Activated naive CD4-positive, alpha-beta T cell treated with anti-CD3 and anti-CD28 coated beads, Interleukin-2, amount 50 U/mL, for 24 hours (primary cell): ENCODE data around the gene NES.

ENCODE experiments used
- H3K27ac Mint-ChIP-seq: one replicate; pipeline ENCODE4 v1.8.0; 2021; ENCODE audit warnings: mild to moderate bottlenecking, mixed read lengths
- H3K27me3 Mint-ChIP-seq: one replicate; pipeline ENCODE4 v1.8.0; 2021; ENCODE audit warnings: mixed read lengths
- H3K36me3 Mint-ChIP-seq: one replicate; pipeline ENCODE4 v1.8.0; 2021; ENCODE audit warnings: mixed read lengths
- H3K4me1 Mint-ChIP-seq: one replicate; pipeline ENCODE4 v1.8.0; 2021; ENCODE audit warnings: mixed read lengths
- H3K4me3 Mint-ChIP-seq: one replicate; pipeline ENCODE4 v1.8.0; 2021; ENCODE audit warnings: mild to moderate bottlenecking, mixed read lengths
- H3K9me3 Mint-ChIP-seq: one replicate; pipeline ENCODE4 v1.8.0; 2021; ENCODE audit warnings: mixed read lengths

Gene NES

GRCh38 chr1:156676114-156676819 is 940 bp downstream of the NES start:
- H3K27ac Mint-ChIP-seq = no peak overlapping the region
- peaks cover 29% of the 10 kb centered on the region for H3K27me3 Mint-ChIP-seq
- peaks cover 13% of the 10 kb centered on the region for H3K4me1 Mint-ChIP-seq
- H3K36me3 Mint-ChIP-seq = no peaks in the 10 kb centered on the region
- H3K4me3 Mint-ChIP-seq = no peak overlapping the region
- H3K9me3 Mint-ChIP-seq = no peaks in the 10 kb centered on the region

DNA sequence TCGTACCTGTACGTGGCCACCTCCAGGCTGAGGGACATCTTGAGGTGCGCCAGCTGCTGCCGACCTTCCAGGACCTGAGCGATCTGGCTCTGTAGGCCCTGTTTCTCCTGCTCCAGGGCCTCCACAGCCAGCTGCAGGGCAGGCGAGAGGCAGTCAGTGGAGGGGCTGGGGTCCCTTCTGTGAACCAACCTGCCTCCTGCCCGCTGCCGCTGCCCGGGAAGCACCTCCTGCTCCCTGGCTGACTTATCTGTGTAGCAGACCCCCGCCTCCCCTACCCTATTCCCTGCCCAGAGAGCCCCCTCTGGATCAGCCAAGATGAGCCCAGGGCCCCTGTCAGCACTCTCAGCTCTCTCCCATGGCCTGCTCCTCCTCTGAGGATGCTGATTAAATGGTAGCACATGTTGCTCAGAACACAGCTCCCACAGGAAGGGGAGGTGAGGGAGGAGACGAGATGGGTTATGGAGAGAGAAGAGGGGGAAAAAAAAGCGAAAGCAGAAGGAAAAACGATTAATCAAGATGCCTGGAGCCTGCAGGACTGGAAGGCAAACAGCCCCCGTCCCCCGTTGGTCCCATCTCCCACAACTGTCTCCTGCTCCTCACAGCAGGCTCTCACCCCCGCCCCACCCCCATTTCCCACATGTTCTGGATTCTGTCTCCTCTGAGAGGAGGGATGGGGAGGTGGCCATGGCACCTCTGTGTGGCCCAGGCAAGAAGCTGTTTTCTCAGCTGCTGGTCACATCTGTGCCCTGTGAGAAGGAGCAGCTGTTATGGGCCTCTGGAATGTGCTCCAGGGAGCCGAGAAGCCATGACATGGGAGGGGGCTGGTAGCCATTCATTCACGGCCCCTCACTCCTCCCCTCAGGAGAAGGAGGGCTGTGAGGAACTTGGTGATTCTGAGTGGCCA is 1.7 kb downstream of the NES start:
- H3K36me3 Mint-ChIP-seq = no peaks in the 10 kb centered on the region
- no peaks in the 10 kb centered on the region for H3K9me3 Mint-ChIP-seq
- H3K27me3 Mint-ChIP-seq = peaks cover 26% of the 10 kb centered on the region
- H3K27ac Mint-ChIP-seq = no peak overlapping the region
- H3K4me1 Mint-ChIP-seq = peaks cover 13% of the 10 kb centered on the region
- no peak overlapping the region for H3K4me3 Mint-ChIP-seq

- H3K4me1 Mint-ChIP-seq = peaks cover 13% of the 10 kb centered on the region
- no peak overlapping the region for H3K4me3 Mint-ChIP-seq
- H3K27me3 Mint-ChIP-seq = peaks cover 16% of the 10 kb centered on the region
- H3K9me3 Mint-ChIP-seq = no peaks in the 10 kb centered on the region
- peak overlapping the region; percentile 23 for H3K27ac Mint-ChIP-seq
- H3K36me3 Mint-ChIP-seq = no peaks in the 10 kb centered on the region
These were observed 3.7 kb downstream of the NES start for GRCh38 chr1:156673387-156674121.

DNA sequence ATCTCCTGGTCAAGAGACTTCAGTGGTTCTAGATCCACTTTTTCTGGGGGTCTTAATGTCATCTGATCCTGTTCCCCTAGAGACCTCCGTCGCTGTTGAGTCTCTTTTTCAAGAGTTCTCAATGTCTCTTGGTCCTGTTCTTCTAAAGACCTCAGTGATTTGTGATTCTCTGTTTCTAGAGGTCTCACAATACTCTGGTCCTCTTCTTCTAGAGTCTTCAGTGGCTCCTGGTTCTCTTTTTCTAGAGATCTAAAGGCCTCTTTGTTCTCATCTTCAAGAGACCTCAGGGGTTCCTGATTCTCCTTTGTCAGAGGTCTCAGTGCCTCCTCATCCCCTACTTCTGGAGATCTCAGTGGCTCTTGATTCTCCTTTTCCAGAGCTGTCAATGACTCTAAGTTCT is 5.4 kb downstream of the NES start:
- H3K9me3 Mint-ChIP-seq = no peaks in the 10 kb centered on the region
- H3K27ac Mint-ChIP-seq = no peak overlapping the region
- no peaks in the 10 kb centered on the region for H3K36me3 Mint-ChIP-seq
- H3K4me1 Mint-ChIP-seq = no peaks in the 10 kb centered on the region
- H3K4me3 Mint-ChIP-seq = no peak overlapping the region
- H3K27me3 Mint-ChIP-seq = peaks cover 3% of the 10 kb centered on the region

- H3K4me1 Mint-ChIP-seq = no peaks in the 10 kb centered on the region
These were observed 6.4 kb downstream of the NES start for GRCh38 chr1:156670791-156671190.

GRCh38 chr1:156670359-156670758 is 6.8 kb downstream of the NES start:
- no peak overlapping the region for H3K27ac Mint-ChIP-seq
- no peaks in the 10 kb centered on the region for H3K9me3 Mint-ChIP-seq
- no peaks in the 10 kb centered on the region for H3K4me1 Mint-ChIP-seq
- peaks cover 3% of the 10 kb centered on the region for H3K27me3 Mint-ChIP-seq
- H3K36me3 Mint-ChIP-seq = no peaks in the 10 kb centered on the region
- no peak overlapping the region for H3K4me3 Mint-ChIP-seq

More at GRCh38 chr1:156670791-156671190, 6.4 kb downstream of the NES start:
- Mint-ChIP-seq H3K4me3 (no peak overlapping the region), H3K9me3 (no peaks in the 10 kb centered on the region), H3K36me3 (no peaks in the 10 kb centered on the region), H3K27ac (no peak overlapping the region), H3K27me3 (peaks cover 3% of the 10 kb centered on the region)

- H3K9me3 Mint-ChIP-seq = no peaks in the 10 kb centered on the region
- no peak overlapping the region for H3K27ac Mint-ChIP-seq
- H3K27me3 Mint-ChIP-seq = peaks cover 3% of the 10 kb centered on the region
- no peak overlapping the region for H3K4me3 Mint-ChIP-seq
- H3K36me3 Mint-ChIP-seq = no peaks in the 10 kb centered on the region
- no peaks in the 10 kb centered on the region for H3K4me1 Mint-ChIP-seq
These were observed 7.4 kb downstream of the NES start for GRCh38 chr1:156669794-156670193.

- Mint-ChIP-seq H3K9me3 (no peaks in the 10 kb centered on the region), H3K4me3 (no peak overlapping the region), H3K36me3 (no peaks in the 10 kb centered on the region), H3K27ac (no peak overlapping the region), H3K27me3 (peaks cover 3% of the 10 kb centered on the region), H3K4me1 (no peaks in the 10 kb centered on the region)
These were observed 8.2 kb downstream of the NES start for GRCh38 chr1:156668801-156669637.

GRCh38 chr1:156667968-156668709 is 9.1 kb downstream of the NES start:
- no peaks in the 10 kb centered on the region for H3K4me1 Mint-ChIP-seq
- H3K27me3 Mint-ChIP-seq = peaks cover under 1% of the 10 kb centered on the region
- no peak overlapping the region for H3K4me3 Mint-ChIP-seq
- no peaks in the 10 kb centered on the region for H3K9me3 Mint-ChIP-seq
- no peaks in the 10 kb centered on the region for H3K36me3 Mint-ChIP-seq
- no peak overlapping the region for H3K27ac Mint-ChIP-seq

DNA sequence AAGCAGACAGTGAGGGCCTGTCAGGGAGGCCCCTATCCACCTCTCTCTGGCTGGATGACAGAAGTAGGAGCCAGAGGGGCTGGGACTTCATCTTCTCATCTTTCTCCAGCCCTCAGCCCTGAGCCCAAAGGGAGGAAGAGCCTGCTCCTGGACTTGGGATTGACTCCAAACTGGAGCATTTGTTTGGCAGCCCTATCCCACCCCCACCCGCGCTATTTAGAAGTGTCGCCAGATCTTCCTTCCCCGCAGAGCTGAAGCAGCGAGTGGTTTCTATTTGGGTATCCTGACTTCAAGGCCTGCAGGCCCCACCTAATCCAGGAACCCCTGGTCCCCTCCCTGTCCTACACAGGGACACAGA is 9.6 kb downstream of the NES start:
- Mint-ChIP-seq H3K4me1 (no peaks in the 10 kb centered on the region), H3K4me3 (no peak overlapping the region), H3K27me3 (no peaks in the 10 kb centered on the region), H3K36me3 (no peaks in the 10 kb centered on the region), H3K27ac (no peak overlapping the region), H3K9me3 (no peaks in the 10 kb centered on the region)

- Mint-ChIP-seq H3K4me3 (no peak overlapping the region), H3K9me3 (no peaks in the 10 kb centered on the region), H3K27ac (no peak overlapping the region)
These were observed 10.2 kb downstream of the NES start for GRCh38 chr1:156666862-156667609.

DNA sequence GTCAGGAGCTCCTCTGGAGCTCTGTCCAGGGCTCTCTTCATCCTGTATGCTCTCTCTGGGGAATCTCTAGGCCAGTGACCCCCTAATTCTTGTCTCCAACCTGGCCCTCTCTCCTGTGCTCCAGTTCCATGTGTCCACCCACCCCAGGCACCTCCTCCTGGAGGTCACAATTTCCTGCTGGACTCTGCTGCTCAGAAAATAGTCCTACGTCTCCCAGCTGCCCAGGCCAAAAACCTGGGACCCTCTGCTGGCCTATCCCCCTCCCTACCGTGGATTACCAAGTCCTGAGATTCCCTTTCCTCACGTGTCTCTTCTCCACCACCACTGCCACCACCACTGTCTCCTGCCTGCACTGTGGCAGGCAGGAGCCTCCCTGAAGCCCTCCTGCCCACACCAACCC is 11.7 kb downstream of the NES start:
- Mint-ChIP-seq H3K27ac (no peak overlapping the region), H3K4me1 (peaks cover 16% of the 10 kb centered on the region), H3K4me3 (no peak overlapping the region)

More at GRCh38 chr1:156666862-156667609, 10.2 kb downstream of the NES start:
- Mint-ChIP-seq H3K36me3 (no peaks in the 10 kb centered on the region), H3K4me1 (peaks cover 3% of the 10 kb centered on the region), H3K27me3 (no peaks in the 10 kb centered on the region)

DNA sequence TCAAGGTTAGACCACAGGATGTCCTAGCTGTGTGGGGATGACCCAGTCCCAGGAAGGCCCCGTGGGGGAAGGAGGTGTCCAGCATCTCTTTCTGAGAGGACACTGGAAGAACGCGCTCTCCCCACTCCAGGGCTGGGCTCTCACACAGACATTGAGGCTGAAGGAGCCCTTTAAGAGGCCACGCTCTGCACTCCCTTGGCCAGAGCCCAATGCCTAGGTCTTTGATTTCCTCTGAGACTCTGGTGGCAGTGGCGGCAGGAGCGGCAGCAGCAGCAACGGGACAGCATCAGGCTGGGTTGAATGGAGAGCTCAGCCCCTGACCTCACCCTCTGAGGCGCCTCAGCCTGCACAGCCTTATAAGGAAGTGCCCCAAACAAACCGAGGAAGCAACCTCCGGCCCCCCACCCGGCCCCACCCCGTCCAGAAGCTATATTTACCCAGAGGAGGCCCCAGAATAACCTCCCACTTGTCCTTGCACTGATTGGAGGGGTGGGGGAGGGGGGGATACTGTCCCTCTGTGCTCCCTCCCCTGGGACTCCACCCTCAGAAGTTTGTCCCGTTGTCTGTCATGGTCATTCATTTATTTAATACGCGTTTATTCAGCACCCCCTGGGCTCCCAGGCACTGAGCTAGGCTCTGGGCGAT is 12.3 kb downstream of the NES start:
- H3K9me3 Mint-ChIP-seq = no peaks in the 10 kb centered on the region
- H3K27ac Mint-ChIP-seq = no peak overlapping the region
- H3K4me1 Mint-ChIP-seq = peaks cover 23% of the 10 kb centered on the region
- no peaks in the 10 kb centered on the region for H3K27me3 Mint-ChIP-seq
- H3K36me3 Mint-ChIP-seq = no peaks in the 10 kb centered on the region
- no peak overlapping the region for H3K4me3 Mint-ChIP-seq

More for the DNA sequence above, 11.7 kb downstream of the NES start:
- no peaks in the 10 kb centered on the region for H3K27me3 Mint-ChIP-seq
- no peaks in the 10 kb centered on the region for H3K36me3 Mint-ChIP-seq
- no peaks in the 10 kb centered on the region for H3K9me3 Mint-ChIP-seq
